ENCODE results near the gene CUX1.
A peak's percentile ranks its signal among the peaks of the same experiment; 100 is the strongest.

CUX1 gene

DNA sequence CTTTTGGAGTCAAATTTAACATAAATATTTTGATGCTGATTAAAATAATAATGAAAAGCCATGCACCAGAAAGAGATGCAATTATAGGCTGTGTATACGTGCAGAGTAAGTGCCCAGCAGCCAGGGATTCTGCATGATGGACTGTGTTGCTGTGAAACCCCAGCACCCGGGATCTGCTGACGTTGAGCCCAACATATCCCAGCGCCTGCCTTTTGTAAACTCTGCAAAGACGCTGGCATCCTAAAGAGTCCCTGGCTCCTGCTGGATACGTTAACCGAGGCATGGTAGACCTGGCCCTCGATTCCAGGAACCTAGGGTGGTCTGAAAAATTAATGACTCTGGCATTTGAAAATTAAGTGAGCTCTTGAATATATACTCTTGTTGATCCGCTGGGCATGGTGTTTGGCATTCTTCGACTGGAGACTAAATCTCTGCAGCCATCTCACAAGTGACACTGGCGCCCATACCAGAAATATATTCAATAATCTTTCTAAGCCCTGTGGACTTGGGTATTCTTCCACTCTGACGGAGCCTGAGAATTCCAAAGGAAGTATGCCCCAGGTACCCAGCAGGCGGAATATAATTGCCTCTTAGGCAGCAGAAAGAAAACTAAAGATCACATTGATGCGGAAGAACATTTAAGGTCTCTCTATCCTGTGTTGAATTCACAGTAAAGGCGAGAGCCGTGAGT is 278.0 kb downstream of the CUX1 start:
- DNase-seq (ENCODE audit: low read depth), result no peak
- TF ChIP-seq, protein P1, sequence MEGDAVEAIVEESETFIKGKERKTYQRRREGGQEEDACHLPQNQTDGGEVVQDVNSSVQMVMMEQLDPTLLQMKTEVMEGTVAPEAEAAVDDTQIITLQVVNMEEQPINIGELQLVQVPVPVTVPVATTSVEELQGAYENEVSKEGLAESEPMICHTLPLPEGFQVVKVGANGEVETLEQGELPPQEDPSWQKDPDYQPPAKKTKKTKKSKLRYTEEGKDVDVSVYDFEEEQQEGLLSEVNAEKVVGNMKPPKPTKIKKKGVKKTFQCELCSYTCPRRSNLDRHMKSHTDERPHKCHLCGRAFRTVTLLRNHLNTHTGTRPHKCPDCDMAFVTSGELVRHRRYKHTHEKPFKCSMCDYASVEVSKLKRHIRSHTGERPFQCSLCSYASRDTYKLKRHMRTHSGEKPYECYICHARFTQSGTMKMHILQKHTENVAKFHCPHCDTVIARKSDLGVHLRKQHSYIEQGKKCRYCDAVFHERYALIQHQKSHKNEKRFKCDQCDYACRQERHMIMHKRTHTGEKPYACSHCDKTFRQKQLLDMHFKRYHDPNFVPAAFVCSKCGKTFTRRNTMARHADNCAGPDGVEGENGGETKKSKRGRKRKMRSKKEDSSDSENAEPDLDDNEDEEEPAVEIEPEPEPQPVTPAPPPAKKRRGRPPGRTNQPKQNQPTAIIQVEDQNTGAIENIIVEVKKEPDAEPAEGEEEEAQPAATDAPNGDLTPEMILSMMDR (IDR thresholded peaks at IDR 0.05; ENCODE audit: control insufficient read depth, insufficient read depth, low read depth, low read length, missing control alignments), result no peak
- no peak overlapping the region for H3K4me3 ChIP-seq (ENCODE audit: control insufficient read depth, low read depth, low read length)

DNA sequence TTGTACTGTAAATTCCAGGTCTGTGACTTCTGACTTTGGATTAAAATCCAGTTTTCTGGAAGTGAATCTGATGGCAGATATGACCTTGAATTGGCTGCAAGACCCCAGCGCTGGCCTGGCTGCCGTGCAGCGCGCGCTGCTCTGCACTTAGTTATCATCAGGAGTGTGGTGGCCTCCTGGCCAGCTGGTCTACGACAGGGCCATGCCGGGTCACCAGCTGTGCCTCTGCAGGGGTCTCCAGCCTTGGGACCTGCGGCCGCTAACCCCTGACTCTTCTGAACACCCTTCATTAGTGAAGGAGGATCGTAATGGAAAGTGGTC is 278.5 kb downstream of the CUX1 start:
- no peak for DNase-seq (ENCODE audit: low read depth)
- H3K4me3 ChIP-seq (ENCODE audit: control insufficient read depth, low read depth, low read length), result no peak overlapping the region
- TF ChIP-seq, protein P1 (IDR thresholded peaks at IDR 0.05; ENCODE audit: control insufficient read depth, insufficient read depth, low read depth, low read length, missing control alignments), result no peak

DNA sequence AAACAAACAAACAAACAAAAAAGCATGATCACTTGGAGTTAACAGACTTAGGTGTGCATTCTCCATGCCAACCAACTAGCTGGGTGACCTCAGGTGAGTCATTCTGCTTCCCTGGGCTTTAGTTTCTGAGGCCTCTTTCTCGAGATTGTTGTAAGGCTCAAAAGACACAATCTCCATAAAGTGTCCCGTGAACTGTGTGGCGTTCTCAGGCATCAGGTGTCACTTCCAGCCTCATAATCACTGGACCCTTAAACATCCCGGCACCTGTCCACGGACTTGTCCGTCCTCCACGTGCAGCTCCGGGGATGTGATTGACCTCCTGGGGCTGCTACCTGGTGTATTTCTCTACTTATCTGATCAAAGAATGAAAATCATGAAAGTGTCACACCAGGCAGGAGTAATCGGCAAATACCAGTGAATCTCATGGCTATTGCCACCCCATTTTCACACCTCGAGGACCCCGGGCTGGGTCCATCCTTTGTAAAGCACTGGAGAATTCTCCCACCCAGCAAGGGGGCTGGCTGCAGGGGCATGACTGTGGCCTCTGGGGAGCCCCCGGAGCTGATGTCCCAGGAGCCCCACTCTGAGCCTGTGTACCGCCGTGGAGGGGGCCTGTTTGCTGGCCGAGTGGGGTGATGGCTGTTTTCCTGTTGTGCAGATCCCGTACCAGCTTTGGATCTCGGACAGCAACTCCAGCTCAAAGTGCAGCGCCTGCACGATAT is 279.4 kb downstream of the CUX1 start:
- no peak overlapping the region for H3K4me3 ChIP-seq (ENCODE audit: control insufficient read depth, low read depth, low read length)
- DNase-seq (ENCODE audit: low read depth), result no peak
- TF ChIP-seq, protein P1 (IDR thresholded peaks at IDR 0.05; ENCODE audit: control insufficient read depth, insufficient read depth, low read depth, low read length, missing control alignments), result no peak

DNA sequence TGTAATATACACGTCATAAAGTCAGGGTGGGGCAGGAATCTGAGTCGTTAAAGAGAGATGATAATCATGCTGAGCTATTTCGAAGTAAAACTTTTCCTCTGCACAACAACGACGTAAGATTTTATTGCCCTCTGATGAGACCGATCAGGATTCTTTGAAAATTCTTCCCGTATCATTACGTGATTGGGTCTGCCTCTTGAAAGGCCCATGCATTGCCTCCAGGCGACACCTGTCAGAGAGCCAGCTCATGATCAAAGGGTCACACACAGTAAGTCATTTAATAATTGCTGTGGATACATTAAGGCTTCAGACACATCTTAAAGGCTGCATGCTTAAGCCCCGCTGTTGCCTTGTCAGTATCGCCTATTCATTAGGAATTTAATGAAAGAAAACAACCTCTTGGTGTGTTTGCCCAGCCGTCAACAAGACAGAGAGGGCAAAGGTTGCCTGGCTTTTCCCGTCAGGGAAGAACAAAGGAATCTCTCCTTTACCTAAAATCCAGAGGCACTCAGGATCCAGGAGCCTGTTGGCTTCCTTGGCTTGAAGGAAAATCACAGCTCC is 280.3 kb downstream of the CUX1 start:
- TF ChIP-seq, protein P1 (IDR thresholded peaks at IDR 0.05; ENCODE audit: control insufficient read depth, insufficient read depth, low read depth, low read length, missing control alignments), result no peak
- DNase-seq (ENCODE audit: low read depth), result peak; percentile 29
- no peak overlapping the region for H3K4me3 ChIP-seq (ENCODE audit: control insufficient read depth, low read depth, low read length)

DNA sequence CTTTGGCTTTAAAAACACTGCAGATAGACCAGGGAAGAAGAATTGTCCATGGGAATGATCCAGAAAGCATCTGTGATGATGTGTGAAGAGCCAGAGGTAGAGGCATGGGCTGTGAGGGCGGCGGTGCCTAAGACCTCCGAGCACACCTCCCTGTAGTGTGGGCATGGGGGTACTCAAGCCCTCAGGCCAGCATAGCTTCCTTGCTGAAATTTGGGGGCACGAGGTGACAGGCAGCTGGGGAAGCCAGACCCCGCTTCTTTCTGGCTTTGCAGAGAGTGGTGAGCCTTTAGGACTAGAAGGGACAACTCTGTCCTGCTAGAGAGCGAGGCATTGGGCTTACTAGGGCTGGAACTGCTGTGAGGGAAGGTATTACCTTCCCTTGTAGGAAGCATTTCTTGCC is 281.6 kb downstream of the CUX1 start:
- TF ChIP-seq, protein P1 (IDR thresholded peaks at IDR 0.05; ENCODE audit: control insufficient read depth, insufficient read depth, low read depth, low read length, missing control alignments), result no peak
- DNase-seq (ENCODE audit: low read depth), result no peak
- no peak overlapping the region for H3K4me3 ChIP-seq (ENCODE audit: control insufficient read depth, low read depth, low read length)

DNA sequence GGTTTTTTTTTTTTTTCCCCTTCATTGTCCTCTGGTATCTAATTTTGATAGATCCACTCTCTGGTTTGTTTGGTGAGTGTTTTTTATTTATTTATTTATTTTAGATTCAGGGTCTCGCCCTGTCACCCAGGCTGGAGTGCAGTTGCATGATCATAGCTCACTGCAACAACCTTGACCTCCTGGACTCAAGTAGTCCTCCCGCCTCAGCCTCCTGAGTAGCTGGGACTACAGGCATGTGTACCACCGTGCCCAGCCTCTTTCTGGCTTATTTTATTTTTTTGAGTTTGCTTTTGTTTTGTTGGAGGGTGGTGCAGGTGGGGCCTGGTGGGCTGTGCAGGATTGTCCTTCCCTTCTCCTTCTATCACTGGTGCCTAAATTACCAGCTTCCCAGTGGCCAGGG is 282.0 kb downstream of the CUX1 start:
- DNase-seq (ENCODE audit: low read depth), result no peak
- TF ChIP-seq, protein P1 (IDR thresholded peaks at IDR 0.05; ENCODE audit: control insufficient read depth, insufficient read depth, low read depth, low read length, missing control alignments), result no peak
- no peak overlapping the region for H3K4me3 ChIP-seq (ENCODE audit: control insufficient read depth, low read depth, low read length)
